ENCODE results near the gene ZGLP1.

ZGLP1 gene

GRCh38 chr19:10274589-10274988, 35.0 kb downstream of the ZGLP1 start:
- no peak for DNase-seq

GRCh38 chr19:10271543-10272086, 38.0 kb downstream of the ZGLP1 start:
- no peak for DNase-seq

GRCh38 chr19:10270616-10271394, 38.8 kb downstream of the ZGLP1 start, which contains the start of gene ICAM1:
Gene ICAM1, plus strand, starts transcription at chr19:10271120. Its CDS starts 40 bp downstream, at chr19:10271160.
- peak; percentile 49 for DNase-seq

GRCh38 chr19:10270180-10270615, 39.4 kb downstream of the ZGLP1 start:
- DNase-seq = no peak

- DNase-seq = peak; percentile 65
These were observed 40.1 kb downstream of the ZGLP1 start for GRCh38 chr19:10269333-10270179.

GRCh38 chr19:10268071-10268470, 41.5 kb downstream of the ZGLP1 start:
- DNase-seq = no peak

- no peak for DNase-seq
These were observed 42.9 kb downstream of the ZGLP1 start for GRCh38 chr19:10266706-10267105.

GRCh38 chr19:10262771-10263170, 46.8 kb downstream of the ZGLP1 start:
- peak; percentile 53 for DNase-seq

- no peak for DNase-seq
These were observed 49.5 kb downstream of the ZGLP1 start for GRCh38 chr19:10260141-10260584.

- peak; percentile 80 for DNase-seq
These were observed 50.3 kb downstream of the ZGLP1 start for GRCh38 chr19:10259162-10259905.

- no peak for DNase-seq
These were observed 51.4 kb downstream of the ZGLP1 start for GRCh38 chr19:10258080-10258710.

GRCh38 chr19:10256970-10257615, 52.5 kb downstream of the ZGLP1 start:
- no peak for DNase-seq

- no peak for DNase-seq
These were observed 53.1 kb downstream of the ZGLP1 start for GRCh38 chr19:10256551-10256950.

- DNase-seq = no peak
These were observed 54.3 kb downstream of the ZGLP1 start for GRCh38 chr19:10255358-10255757.

All from fibroblast of skin of right biceps (primary cell).